Measurements from ENCODE around the gene ICAM5.

The ICAM5 gene

DNA sequence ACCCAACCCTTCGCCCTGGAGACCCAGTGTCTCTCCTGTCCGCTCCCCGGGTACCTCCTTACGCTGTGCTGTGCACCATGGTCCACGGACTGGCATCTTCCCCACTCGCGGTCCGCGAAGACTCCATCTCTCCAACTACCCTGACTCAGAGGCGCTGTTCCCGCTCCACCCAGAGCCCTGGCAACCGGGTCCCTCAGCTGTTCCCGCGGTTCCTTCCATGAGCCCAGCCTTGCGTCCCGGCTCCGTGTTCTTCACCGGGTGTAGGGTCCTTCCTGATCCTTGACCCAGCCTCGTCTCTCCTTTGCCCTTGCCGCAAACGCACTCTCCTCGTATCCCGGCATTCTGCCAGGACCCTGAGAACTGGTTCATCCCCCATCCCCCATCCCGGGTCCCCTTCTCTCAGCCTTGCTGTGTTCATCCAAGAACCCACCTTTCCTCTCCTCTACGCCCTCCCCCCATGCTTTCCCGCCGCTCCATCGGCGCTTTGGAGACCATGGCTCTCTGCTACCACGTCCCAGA lies 664 bp downstream of the ICAM5 start:
- TF ChIP-seq, protein P1, sequence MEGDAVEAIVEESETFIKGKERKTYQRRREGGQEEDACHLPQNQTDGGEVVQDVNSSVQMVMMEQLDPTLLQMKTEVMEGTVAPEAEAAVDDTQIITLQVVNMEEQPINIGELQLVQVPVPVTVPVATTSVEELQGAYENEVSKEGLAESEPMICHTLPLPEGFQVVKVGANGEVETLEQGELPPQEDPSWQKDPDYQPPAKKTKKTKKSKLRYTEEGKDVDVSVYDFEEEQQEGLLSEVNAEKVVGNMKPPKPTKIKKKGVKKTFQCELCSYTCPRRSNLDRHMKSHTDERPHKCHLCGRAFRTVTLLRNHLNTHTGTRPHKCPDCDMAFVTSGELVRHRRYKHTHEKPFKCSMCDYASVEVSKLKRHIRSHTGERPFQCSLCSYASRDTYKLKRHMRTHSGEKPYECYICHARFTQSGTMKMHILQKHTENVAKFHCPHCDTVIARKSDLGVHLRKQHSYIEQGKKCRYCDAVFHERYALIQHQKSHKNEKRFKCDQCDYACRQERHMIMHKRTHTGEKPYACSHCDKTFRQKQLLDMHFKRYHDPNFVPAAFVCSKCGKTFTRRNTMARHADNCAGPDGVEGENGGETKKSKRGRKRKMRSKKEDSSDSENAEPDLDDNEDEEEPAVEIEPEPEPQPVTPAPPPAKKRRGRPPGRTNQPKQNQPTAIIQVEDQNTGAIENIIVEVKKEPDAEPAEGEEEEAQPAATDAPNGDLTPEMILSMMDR (IDR thresholded peaks at IDR 0.05; ENCODE audit: extremely low read depth, missing control alignments): no peak
- DNase-seq (ENCODE audit: low spot score): no peak

DNA sequence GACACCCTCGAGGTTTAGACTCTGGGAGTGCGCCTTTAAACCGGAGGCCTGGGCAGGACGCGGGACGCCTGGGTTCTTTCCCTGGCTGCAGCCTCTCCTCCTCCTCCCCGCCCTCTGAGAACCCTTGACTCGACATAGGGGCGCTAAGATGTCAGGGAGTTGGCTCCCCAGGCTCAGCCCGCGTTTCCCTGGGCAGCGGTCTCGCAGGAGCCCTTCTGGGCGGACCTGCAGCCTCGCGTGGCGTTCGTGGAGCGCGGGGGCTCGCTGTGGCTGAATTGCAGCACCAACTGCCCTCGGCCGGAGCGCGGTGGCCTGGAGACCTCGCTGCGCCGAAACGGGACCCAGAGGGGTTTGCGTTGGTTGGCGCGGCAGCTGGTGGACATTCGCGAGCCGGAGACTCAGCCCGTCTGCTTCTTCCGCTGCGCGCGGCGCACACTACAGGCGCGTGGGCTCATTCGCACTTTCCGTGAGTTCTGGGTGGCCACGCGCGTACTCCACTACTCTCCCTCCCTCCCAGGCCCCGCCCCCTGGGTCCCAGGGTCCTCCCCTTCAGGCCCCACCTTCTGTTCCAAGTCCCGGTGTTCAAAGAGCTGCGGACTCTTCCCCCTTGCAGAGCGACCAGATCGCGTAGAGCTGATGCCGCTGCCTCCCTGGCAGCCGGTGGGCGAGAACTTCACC lies 1.3 kb downstream of the ICAM5 start:
- DNase-seq (ENCODE audit: low spot score): peak; percentile 73
- TF ChIP-seq, protein P1 (IDR thresholded peaks at IDR 0.05; ENCODE audit: extremely low read depth, missing control alignments): no peak

DNA sequence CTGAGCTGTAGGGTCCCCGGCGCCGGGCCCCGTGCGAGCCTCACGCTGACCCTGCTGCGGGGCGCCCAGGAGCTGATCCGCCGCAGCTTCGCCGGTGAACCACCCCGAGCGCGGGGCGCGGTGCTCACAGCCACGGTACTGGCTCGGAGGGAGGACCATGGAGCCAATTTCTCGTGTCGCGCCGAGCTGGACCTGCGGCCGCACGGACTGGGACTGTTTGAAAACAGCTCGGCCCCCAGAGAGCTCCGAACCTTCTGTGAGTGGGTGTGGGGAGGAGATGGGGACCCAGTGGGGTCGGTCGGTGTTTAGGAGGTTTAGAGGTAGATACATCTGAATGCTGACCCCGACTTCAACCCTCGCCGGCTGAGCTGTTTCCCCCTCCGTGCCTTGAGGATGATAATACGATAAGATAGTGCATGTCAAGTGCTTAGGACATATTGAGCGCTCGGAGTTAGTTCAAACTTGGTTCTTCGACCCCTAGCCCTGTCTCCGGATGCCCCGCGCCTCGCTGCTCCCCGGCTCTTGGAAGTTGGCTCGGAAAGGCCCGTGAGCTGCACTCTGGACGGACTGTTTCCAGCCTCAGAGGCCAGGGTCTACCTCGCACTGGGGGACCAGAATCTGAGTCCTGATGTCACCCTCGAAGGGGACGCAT lies 1.9 kb downstream of the ICAM5 start:
- TF ChIP-seq, protein P1 (IDR thresholded peaks at IDR 0.05; ENCODE audit: extremely low read depth, missing control alignments): no peak
- no peak for DNase-seq (ENCODE audit: low spot score)

DNA sequence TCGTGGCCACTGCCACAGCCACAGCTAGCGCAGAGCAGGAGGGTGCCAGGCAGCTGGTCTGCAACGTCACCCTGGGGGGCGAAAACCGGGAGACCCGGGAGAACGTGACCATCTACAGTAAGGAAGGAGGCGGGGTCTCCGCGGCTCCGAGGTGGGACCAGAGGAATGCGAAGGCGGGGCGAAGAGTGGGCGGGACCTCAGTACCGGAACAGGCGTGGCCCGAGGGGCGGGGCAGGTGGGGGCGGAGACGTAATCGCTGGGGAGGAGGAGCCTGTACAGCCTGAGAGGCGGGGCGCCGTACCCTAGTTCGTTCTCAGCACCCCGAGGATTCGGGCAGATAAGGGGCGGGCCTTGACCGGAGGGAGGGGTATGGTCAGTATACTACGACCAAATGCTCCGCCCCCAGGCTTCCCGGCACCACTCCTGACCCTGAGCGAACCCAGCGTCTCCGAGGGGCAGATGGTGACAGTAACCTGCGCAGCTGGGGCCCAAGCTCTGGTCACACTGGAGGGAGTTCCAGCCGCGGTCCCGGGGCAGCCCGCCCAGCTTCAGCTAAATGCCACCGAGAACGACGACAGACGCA lies 2.5 kb downstream of the ICAM5 start:
- TF ChIP-seq, protein P1 (IDR thresholded peaks at IDR 0.05; ENCODE audit: extremely low read depth, missing control alignments): no peak
- peak; percentile 93 for DNase-seq (ENCODE audit: low spot score)

DNA sequence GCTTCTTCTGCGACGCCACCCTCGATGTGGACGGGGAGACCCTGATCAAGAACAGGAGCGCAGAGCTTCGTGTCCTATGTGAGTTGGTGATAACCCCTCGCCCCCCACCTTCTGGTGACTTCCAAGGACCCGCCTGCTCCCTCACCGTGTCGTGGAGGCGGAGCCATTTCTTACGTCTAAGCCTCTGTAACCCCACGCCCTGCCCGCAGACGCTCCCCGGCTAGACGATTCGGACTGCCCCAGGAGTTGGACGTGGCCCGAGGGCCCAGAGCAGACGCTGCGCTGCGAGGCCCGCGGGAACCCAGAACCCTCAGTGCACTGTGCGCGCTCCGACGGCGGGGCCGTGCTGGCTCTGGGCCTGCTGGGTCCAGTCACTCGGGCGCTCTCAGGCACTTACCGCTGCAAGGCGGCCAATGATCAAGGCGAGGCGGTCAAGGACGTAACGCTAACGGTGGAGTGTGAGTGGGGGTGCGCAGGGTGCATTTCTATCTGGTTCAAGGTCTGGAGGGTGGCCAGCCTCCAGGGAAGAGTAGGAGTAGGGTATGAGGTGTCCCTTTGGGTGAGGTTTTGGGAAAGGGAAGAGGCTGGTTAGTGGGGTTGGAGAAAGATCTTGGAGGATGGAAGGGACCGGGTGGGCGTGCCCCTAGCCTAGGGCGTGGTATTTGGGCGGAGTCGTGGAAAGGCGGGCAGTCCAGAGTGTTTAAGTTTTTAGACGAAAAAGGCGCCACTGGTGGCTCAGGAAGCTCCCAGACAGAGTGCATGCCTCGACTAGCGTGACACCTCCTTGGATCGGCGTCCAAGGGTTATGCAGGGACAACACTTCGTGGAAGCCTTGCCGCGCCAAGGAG lies 3.3 kb downstream of the ICAM5 start:
- DNase-seq (ENCODE audit: low spot score): no peak
- TF ChIP-seq, protein P1 (IDR thresholded peaks at IDR 0.05; ENCODE audit: extremely low read depth, missing control alignments): no peak

DNA sequence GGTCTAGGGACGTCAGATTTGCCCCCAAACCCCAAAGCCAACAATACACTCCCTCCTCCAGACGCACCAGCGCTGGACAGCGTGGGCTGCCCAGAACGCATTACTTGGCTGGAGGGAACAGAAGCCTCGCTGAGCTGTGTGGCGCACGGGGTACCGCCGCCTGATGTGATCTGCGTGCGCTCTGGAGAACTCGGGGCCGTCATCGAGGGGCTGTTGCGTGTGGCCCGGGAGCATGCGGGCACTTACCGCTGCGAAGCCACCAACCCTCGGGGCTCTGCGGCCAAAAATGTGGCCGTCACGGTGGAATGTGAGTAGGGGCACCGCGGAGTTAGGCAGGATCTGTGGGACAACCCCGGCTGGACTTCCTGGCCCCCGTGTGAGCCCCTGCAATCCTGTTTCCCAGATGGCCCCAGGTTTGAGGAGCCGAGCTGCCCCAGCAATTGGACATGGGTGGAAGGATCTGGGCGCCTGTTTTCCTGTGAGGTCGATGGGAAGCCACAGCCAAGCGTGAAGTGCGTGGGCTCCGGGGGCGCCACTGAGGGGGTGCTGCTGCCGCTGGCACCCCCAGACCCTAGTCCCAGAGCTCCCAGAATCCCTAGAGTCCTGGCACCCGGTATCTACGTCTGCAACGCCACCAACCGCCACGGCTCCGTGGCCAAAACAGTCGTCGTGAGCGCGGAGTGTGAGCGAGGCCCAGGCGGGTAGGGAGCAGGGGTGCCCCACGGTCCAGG lies 4.0 kb downstream of the ICAM5 start:
- TF ChIP-seq, protein P1 (IDR thresholded peaks at IDR 0.05; ENCODE audit: extremely low read depth, missing control alignments): no peak
- DNase-seq (ENCODE audit: low spot score): no peak

Data from GM20000 (cell line).